Caki2 (cell line): ENCODE data around the gene C19orf12. TPM values are rescaled to one million over a fixed set of nuclear protein-coding genes. Genes with fewer than 3 reads are reported as not detected.
"Not testable (repeated sequence)": the region's sequence is repeated elsewhere in the genome, so short reads cannot be mapped to it uniquely, and the experiment has no call there.

Experiments
- DNase-seq: peaks from one replicate; pipeline ENCODE4 v3.0.0-alpha.2; 2015; ENCODE audit warnings: low read depth
- in situ Hi-C: cut with HindIII; loops from 2 replicates; pipeline ENCODE4 v1.10.0; 2016; ENCODE audit warnings: low sequenced_read_pairs, low pct_unique_long_range_greater_than_20kb, mixed read lengths
- total RNA-seq: library from RNA; depleted of rRNA; stranded (reverse); fragments of >200 nt; shearing (Covaris generic); gene quantifications from 2 replicates; pipeline ENCODE4 v1.2.3, GENCODE V29; 2014; ENCODE audit warnings: low replicate concordance

Gene C19orf12
- total RNA-seq, 1 experiment from 2014 or later, result 49.2 TPM

DNA sequence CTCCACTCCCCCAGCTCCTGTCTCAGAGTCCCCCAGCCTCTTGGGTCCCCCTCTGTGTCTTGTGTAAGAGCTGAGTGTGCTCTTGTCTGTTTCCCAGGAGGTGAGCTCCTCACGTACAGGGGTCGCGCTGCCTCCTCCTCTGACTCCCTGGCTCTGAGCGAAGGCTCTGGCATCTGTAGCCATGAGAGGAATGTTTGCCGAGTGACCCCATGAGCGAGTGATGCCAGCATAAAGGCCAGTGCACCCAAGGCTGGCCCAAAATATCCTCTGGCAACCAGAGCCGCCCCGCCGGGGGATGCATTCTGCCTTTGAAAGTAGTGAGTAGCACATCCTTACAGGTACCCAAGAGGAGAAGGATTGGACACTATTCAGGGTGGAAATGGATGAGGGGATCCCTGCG is 26.2 kb upstream of the C19orf12 start:
- no peak for DNase-seq
- in situ Hi-C loops, result loop anchor here (25.0 kb wide), 1 partner anchor 896 kb away; no protein-coding TSS in a partner anchor

DNA sequence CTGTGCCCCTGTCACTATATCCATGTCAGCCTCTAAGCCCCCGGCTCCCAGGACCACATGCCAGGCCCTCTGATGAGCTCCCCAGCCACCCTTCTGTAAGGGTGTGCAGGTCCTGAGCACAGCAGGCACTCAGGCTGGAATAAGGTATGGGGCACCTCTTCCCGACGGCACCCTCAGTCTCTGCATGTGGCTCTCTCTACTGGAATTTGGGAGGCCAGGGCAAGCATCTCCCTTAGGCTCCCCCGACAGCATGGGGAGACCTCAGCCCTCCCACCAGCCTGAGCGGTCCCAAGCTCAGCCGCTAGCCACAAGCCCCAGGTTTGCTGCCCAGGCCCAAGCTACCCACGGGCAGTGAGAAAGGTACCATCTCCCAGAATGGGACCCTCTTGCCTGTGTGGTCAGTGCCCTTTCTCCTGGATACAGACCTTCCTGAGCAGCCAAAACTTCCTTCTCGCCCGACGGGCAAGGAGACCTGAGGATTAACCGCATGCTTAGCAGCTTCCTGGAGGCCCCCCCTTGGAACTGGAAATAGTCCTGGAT is 22.5 kb upstream of the C19orf12 start:
- DNase-seq, result no peak
- in situ Hi-C loops, result loop anchor here (25.0 kb wide), 1 partner anchor 900 kb away; no protein-coding TSS in a partner anchor

DNA sequence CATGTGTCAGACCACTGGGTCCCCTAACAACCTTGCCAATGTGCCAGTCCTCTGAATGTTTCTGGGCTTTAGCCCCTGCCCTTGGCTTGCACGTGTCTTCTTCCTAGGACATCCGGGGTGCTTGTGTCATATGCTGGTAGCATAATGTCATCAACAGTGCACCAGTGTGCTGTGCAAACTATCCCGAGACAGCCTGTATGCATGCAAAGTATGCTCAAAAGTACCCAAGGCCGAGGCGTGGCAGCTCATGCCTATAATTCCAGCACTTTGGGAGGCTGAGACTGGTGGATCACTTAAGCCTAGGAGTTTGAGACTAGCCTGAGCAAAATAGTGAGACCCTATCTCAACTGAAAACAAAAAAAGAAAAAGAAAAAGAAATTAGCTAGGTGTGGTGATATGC is 20.8 kb upstream of the C19orf12 start:
- in situ Hi-C loops, result loop anchor here (25.0 kb wide), 1 partner anchor 901 kb away; no protein-coding TSS in a partner anchor
- no peak for DNase-seq

DNA sequence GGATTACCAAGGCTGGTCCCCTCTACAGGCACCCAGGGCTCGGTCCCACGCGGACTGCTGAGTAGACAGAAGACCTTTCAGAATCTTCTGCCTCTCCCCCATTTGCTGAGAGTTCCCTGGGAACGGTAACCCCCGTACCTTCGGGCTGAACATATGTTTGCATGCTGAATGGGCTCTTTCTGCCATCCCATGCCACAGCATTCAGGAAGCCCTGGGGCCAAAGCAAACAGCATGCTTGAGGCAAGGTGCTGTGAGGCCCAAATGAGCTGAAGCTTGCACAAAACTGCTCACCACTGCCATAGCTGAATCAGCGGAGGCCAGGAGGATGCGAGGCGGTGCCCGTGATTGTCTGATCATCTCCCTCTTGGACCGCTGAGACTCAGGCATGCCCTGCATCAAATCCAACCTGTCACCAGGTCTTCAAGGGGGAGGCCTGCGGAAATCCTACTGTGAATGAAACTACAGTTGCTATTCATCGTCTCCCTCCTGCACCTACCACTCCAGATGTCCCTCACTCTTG is 16.3 kb upstream of the C19orf12 start:
- in situ Hi-C loops, result loop anchor here (25.0 kb wide), 1 partner anchor 906 kb away; no protein-coding TSS in a partner anchor
- no peak for DNase-seq

DNA sequence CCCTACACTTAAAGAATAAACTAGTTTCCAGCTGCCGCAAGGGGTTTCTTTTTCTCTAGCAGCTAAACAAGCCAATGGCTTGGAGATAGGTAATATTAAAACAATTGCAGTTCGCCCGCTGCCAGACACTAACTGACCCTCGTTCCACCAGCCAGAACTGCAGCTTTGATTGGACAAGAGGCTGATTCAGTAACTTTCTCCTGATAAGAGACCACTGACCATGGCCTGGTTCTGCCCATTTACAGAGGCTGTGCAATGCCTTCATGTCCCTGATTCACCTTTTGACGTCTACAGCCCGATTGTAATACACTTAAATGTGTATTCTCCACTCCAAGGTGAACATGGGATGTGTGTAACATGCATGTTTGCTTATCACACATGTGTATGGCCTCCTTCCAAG is 12.8 kb upstream of the C19orf12 start:
- no peak for DNase-seq
- in situ Hi-C loops, result loop anchor here (25.0 kb wide), 1 partner anchor 909 kb away; no protein-coding TSS in a partner anchor

DNA sequence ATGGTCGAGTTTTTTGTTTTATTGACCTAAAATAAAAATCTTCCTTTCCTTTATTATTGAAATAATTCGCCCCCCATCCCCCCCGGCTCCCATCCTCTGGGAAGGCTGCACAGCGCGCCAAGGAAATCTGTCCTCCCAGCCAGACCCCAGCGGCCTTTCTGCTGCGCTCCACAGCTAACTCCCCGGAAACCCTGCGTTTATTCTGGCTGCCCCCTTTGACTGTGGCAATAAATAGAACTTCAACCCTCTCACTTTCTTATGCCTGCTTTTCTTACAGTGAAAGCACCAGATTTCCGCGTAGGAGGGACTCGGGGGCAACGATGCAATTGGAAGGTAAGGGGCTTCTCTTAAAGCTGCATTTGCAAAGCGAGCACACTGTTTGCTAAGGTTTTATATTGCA is 9.7 kb upstream of the C19orf12 start:
- in situ Hi-C loops, result loop anchor here (25.0 kb wide), 1 partner anchor 913 kb away; no protein-coding TSS in a partner anchor
- no peak for DNase-seq

DNA sequence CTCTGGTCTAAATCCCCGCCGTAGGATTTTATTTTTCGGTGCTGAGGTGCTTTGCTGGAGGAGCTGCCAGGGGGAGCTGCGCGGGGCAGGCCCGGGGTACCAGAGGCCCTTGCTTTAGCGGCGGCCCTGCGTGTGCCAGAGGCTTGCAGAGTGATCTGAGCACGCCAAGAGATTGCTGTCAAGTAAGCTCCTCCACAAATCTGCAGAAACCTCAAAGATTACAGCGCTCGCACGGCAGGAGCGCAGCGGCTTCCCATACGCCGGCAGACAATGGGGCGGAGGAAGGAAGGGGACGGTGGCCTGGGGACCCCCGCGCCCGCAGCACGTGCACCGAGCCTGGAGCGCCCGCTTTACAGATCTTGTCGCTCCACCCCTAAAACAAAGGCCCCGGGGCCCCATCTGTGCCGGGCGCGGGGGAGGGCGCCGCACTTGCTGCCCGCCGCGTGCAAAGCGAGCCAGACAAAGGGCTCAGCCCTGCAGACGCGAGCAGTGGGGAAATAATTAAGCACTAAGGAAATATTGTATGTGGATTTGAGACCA is 9.1 kb upstream of the C19orf12 start:
- no peak for DNase-seq
- in situ Hi-C loops, result no loop called here

DNA sequence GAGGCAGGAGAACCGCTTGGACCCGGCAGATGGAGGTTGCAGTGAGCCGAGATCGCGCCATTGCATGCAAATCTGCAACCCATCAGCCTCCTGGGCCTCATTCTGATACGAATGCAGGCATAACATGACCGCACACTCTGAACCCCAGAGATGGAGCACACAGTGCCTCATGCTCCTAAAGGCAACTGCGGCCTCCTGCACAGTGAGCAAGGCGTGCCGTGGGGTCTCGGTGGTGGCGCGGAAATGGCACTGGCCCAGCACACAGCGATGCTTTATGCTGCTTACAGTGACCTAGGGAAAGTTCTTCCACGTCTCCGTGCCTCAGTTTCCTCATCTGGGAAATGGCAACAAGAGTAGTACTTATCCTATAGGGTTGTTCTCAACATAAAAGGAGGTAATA is 2.0 kb upstream of the C19orf12 start:
- in situ Hi-C loops, result loop anchor here (10.0 kb wide), 1 partner anchor 112 kb away; the partner anchor contains the start of gene POP4

DNA sequence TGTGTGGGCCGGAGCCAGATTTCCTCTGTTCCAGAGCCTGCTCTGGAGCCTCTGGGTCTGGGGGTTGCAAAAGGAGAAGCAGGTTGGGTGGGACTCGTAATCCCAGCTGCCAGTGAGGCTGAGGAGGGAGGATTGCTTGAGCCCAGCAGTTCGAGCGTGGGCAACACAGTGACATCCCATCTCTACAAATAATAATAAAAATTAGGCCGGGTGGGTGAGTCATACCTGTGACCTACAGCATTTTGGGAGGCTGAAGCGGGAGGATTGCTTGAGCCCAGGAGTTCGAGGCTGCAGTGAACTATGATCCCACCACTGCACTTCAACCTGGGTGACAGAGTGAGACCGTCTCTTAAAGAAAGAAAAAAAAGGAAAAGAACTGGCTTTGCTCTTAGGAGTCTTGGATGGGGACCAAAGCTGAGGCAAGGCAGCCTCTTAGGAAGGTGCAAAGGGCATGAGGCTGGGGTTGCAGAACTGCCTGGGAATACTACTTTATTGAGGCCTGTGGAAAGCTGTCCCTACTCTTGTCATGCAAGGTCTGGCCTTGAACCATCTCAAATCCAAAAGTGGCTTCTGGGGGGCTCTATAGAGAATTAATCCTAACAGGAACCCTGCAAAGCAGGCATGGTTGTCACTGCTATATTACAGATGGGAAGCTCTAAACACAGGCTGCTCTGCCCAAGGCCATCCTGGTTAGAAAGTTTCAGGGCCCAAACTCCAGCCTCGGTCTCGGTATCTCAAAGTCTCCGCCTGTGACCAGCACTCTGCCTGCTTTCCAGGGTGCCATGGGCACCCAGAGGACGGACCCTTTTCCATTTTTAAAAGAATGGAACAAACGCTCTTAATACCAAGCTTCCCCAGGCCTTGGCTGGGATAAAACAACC is 880 bp upstream of the C19orf12 start:
- DNase-seq, result no peak
- in situ Hi-C loops, result loop anchor here (10.0 kb wide), 1 partner anchor 111 kb away; the partner anchor contains the start of gene POP4

More for the DNA sequence above, 2.0 kb upstream of the C19orf12 start:
- DNase-seq, result no peak

DNA sequence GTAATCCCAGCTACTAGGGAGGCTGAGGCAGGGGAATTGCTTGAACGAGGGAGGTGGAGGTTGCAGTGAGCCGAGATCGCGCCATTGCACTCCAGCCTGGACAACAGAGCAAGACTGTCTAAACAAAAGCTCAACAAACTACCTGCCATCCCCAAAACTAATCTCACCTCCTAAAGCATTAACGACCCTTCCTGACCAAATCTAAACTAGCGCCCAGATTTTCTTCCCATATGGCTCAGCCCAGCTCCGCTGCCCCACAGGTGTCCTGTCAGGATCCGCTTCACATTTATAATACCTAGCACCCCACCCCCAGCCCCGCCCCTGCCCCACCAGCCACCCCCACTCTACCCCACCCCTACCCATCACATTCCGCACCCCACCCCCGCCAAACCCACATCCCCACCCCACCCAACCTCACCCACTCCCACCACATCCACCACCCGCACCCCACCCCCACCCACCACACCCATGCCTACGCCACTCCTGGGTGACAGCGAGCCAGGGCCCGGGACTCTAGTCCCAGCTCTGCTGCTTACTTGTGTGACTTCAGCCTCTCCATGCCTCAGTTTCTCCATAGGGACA is 599 bp downstream of the C19orf12 start:
- no peak for DNase-seq
- in situ Hi-C loops, result loop anchor here (10.0 kb wide), 1 partner anchor 110 kb away; the partner anchor contains the start of gene POP4

DNA sequence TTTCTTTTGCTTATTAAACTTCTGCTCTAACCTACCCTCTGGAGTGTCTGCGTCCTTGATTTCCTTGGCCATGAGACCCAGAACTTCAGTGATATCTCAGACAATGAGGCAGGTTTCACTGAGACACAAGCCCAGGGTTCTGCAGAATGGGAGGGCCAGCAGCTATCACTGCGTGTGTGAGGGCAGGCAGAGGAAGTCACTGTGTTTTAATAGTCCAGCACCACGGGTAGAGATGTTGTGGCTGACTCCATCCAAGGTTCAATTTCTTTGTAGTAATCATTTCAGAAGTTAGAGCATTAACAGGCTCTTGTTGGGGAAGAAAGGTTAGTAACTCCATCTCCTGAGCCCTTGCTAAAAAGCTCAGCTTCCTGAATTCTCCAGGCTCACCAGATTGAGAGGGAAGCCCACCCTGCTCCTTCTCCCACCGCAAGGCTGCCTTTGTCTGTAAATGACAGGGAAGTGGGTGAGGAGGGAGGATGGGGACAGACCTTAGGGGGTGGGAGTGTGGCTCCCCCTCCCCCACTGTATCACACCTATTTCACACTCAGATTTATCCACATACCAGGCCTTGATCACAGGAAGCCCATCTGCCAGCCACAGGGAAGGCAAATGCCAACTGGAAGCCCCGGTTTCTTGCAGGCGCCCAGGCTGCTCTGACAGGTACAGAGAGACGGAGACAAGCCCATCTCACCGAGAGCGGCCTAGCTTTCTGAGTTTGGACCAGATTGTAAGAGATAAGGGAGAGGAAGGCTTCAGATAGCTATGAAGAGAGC is 2.1 kb downstream of the C19orf12 start:
- in situ Hi-C loops, result loop anchor here (10.0 kb wide), 1 partner anchor 108 kb away; the partner anchor contains the start of gene POP4

DNA sequence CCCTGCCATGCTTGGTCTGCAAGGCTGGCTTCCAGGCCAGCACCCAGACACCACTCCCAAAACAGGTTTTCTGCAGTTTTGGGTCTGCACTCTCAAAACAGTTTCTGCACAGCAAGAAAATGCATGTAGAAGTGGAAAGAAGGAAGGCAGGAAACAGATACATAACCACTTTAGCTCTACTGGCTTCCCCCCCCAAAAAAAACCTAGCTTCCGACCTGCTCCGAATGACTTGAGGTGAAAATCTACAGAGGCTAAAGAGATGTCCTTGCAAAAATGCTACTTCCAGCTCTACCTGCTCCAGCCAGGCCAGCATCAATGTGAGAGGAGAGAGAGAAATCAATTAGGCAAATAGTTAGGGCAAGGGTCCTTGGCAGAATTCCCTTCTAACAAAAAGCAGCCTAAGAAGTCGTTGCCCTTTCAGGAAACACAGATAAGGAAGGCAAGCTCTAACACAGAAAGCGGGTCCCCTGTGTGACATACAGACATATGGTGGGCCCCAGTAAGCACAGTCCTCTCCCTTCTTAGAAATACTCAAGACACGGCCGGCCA is 3.4 kb downstream of the C19orf12 start:
- no peak for DNase-seq
- in situ Hi-C loops, result loop anchor here (10.0 kb wide), 1 partner anchor 107 kb away; the partner anchor contains the start of gene POP4

More for the DNA sequence above, 2.1 kb downstream of the C19orf12 start:
- DNase-seq, result no peak

DNA sequence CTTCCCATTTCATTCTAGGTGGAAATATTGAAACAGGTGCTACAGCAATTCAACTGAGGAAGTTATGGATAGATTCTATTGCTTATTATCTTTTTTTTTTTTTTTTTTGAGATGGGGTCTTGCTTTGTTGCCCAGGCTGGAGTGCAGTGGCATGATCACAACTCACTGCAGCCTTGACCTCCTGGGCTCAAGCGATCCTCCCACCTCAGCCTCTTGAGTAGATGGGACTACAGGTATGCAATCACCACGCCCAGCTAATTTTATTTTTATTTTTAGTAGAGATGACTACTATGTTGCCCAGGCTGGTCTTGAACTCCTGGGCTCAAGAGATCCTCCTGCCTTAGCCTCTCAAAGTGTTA is 5.6 kb downstream of the C19orf12 start:
- DNase-seq, in situ Hi-C loops: not testable (repeated sequence)

DNA sequence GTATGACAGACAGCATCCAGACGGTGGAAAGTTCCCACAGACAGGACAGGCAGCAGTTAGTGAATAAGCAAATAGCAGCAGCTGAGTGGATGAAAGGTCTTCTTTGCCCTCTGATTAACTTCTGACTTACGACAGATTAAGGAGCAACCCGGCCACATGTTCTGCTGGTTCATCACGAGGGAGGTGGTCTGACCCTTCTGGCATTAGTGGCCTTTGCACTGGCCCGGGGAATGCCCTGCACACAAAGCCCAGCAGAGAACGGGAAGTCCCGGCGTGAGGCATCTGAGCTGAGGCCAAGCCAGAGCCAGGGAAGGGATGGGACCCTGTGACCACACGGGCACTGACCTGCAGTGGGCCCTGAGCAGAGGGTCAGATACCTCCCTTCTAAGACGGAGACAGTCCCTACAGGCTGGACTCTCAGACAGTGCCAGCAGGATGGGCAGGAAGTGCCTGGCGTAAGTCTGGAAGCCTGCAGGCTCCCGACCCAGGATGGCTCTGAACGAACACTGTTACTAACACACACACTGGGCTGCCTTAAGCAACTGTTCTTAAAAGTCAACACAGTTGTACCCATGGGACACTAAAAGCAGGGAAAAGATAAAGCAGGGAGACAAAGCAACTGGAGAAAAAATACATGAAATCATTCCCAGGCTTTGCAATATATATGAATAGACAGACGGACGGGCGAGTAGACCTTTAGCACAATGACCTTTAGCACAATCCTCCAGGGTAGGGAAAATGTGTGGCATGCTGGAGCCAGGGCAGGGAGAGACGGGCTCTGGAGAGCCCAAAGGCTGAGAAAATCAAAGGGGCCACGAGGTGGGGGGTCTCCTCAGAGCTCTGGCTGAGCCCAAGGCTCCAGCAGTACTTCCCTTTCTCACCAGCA is 6.3 kb downstream of the C19orf12 start:
- no peak for DNase-seq
- in situ Hi-C loops, result no loop called here

DNA sequence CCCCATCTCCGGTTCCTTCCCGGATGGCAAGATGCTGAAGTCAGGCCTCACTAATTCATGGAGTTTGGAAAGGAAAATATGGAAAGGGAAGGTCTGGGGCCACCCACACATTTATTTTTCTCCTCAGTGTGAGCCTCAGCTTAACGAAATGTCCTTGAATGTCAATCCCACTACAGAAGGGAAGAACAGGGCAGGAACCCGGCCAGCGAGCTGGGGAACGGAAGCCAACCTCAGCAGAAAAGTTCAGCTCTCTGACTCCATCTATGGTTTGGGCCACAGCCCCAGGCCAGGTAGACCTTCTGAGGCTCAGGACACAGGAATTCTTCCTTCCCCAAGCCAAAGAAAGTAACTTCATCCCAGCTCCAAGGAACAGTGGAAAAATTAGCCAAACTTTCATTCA is 8.4 kb downstream of the C19orf12 start:
- DNase-seq, result no peak
- in situ Hi-C loops, result no loop called here

DNA sequence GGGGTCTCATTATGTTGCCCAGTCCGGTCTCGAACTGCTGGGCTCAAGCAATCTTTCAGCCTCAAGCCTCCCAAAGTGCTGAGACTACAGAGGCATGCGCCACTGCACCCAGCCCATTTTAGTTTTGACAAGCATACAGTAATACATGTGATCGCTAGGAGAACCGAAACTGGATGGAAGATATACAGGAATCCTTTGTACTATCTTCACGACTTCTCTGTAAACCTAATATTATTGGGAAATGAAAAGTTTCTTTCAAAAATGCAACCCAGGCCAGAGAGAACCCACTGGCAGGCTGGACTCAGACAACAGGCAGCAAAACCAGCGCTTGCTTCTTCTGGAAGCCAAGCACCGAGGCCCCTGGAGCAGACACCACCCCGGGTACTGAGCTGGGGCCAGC is 9.4 kb downstream of the C19orf12 start:
- in situ Hi-C loops, result no loop called here
- DNase-seq, result no peak
